SK-N-SH treated with all-trans-retinoic acid at 6 μM for 48 hours (cell line): ENCODE measurements around the gene CTSE.

Source experiments
- ATAC-seq: fragments of 200-7000 bp; cut with Tn5 transposase; 3 replicates; pipeline ENCODE4 v1.9.1; 2020; ENCODE audit warnings: mild to moderate bottlenecking, moderate library complexity
- ARNTL ChIP-seq: fragments of 450-650 bp; formaldehyde crosslinking; IDR thresholded peaks from 2 replicates; pipeline ENCODE4 v1.5.0; 2020; ENCODE audit warnings: low read depth, mild to moderate bottlenecking, moderate library complexity, borderline replicate concordance
- BACH2 ChIP-seq: fragments of 250-450 bp; sonication (Bioruptor Pico); IDR thresholded peaks from 2 replicates; pipeline ENCODE4 v1.9.0; 2021; ENCODE audit warnings: mild to moderate bottlenecking, borderline replicate concordance
- CREB5 ChIP-seq: fragments of 250-450 bp; sonication (Bioruptor Pico); IDR thresholded peaks from 2 replicates; pipeline ENCODE4 v1.5.1; 2020; ENCODE audit warnings: low read depth, mild to moderate bottlenecking, moderate library complexity
- ESRRG ChIP-seq: fragments of 250-450 bp; sonication (Bioruptor Pico); IDR thresholded peaks from 2 replicates; pipeline ENCODE4 v1.6.1; 2021; ENCODE audit warnings: mild to moderate bottlenecking
- GLIS3 ChIP-seq: fragments of 250-450 bp; sonication (Bioruptor Pico); IDR thresholded peaks from 2 replicates; pipeline ENCODE4 v1.5.0; 2020; ENCODE audit warnings: mild to moderate bottlenecking, moderate library complexity
- ISL1 ChIP-seq: fragments of 250-450 bp; sonication (Bioruptor Pico); IDR thresholded peaks from 2 replicates; pipeline ENCODE4 v2.1.2; 2022; ENCODE audit warnings: mild to moderate bottlenecking, moderate library complexity
- OSR1 ChIP-seq: fragments of 250-450 bp; sonication (Bioruptor Pico); IDR thresholded peaks from 2 replicates; pipeline ENCODE4 v1.8.0; 2022; ENCODE audit warnings: moderate library complexity, mild to moderate bottlenecking, inconsistent platforms
- PPARA ChIP-seq: fragments of 250-450 bp; sonication (Bioruptor Pico); IDR thresholded peaks from 2 replicates; pipeline ENCODE4 v1.5.0; 2020; ENCODE audit warnings: mild to moderate bottlenecking, borderline replicate concordance
- RARB ChIP-seq: fragments of 250-450 bp; sonication (Bioruptor Pico); IDR thresholded peaks from 2 replicates; pipeline ENCODE4 v1.8.0; 2021; ENCODE audit warnings: mild to moderate bottlenecking, moderate library complexity
- SNAI2 ChIP-seq: fragments of 250-450 bp; sonication (Bioruptor Pico); IDR thresholded peaks from 2 replicates; pipeline ENCODE4 v1.5.0; 2020; ENCODE audit warnings: mild to moderate bottlenecking, moderate library complexity
- TCF4 ChIP-seq: fragments of 250-450 bp; sonication (Bioruptor Pico); IDR thresholded peaks from 2 replicates; pipeline ENCODE4 v1.8.0; 2021; ENCODE audit warnings: mild to moderate bottlenecking, moderate library complexity, borderline replicate concordance
- TOX ChIP-seq: fragments of 250-450 bp; sonication (Bioruptor Pico); IDR thresholded peaks from 2 replicates; pipeline ENCODE4 v1.8.0; 2021; ENCODE audit warnings: mild to moderate bottlenecking, moderate library complexity, borderline replicate concordance
- ZC3H10 ChIP-seq: fragments of 250-450 bp; sonication (Bioruptor Pico); IDR thresholded peaks from 2 replicates; pipeline ENCODE4 v1.5.1; 2021; ENCODE audit warnings: mild to moderate bottlenecking, moderate library complexity
- ZFP3 ChIP-seq: fragments of 250-450 bp; sonication (Bioruptor Pico); IDR thresholded peaks from 2 replicates; pipeline ENCODE4 v1.5.0; 2020; ENCODE audit warnings: mild to moderate bottlenecking, moderate library complexity
- ZFP30 ChIP-seq: fragments of 450-650 bp; formaldehyde crosslinking; IDR thresholded peaks from 2 replicates; pipeline ENCODE4 v1.5.0; 2022; ENCODE audit warnings: mild to moderate bottlenecking, moderate library complexity
- ZNF565 ChIP-seq: fragments of 450-650 bp; formaldehyde crosslinking; conservative IDR thresholded peaks from 2 replicates; pipeline ENCODE4 v1.5.0; 2020; ENCODE audit warnings: low read depth, mild to moderate bottlenecking, moderate library complexity
- ZNF70 ChIP-seq: fragments of 450-650 bp; formaldehyde crosslinking; IDR thresholded peaks from 2 replicates; pipeline ENCODE4 v1.5.0; 2020; ENCODE audit warnings: mild to moderate bottlenecking, moderate library complexity
- ZNF8 ChIP-seq: fragments of 450-650 bp; formaldehyde crosslinking; IDR thresholded peaks from 2 replicates; pipeline ENCODE4 v1.5.0; 2020; ENCODE audit warnings: mild to moderate bottlenecking, moderate library complexity
- TF ChIP-seq, protein P1 (sequence below): fragments of 250-450 bp; sonication (Bioruptor Pico); IDR thresholded peaks from 2 replicates; pipeline ENCODE4 v1.5.0; 2020; ENCODE audit warnings: mild to moderate bottlenecking, moderate library complexity
- TF ChIP-seq, protein P2 (sequence below): fragments of 250-450 bp; sonication (Bioruptor Pico); IDR thresholded peaks from 2 replicates; pipeline ENCODE4 v1.8.0; 2021; ENCODE audit warnings: low read depth, mild to moderate bottlenecking, moderate library complexity, borderline replicate concordance
- TF ChIP-seq, protein P3 (sequence below): fragments of 250-450 bp; sonication (Bioruptor Pico); IDR thresholded peaks from 2 replicates; pipeline ENCODE4 v1.5.1; 2021; ENCODE audit warnings: mild to moderate bottlenecking, moderate library complexity

Gene CTSE

GRCh38 chr1:205993068-205993467 lies 30.6 kb downstream of the CTSE start:
- ATAC-seq = no peak
- TF ChIP-seq OSR1 (CRISPR knock-in tag) = no peak
- TF ChIP-seq ZNF8 (CRISPR knock-in tag) = no peak
- TF ChIP-seq TCF4 (CRISPR knock-in tag) = no peak
- TF ChIP-seq ISL1 (CRISPR knock-in tag) = no peak
- no peak for TF ChIP-seq ZFP3 (CRISPR knock-in tag)
- no peak for TF ChIP-seq PPARA (CRISPR knock-in tag)
- TF ChIP-seq ZFP30 (CRISPR knock-in tag) = no peak

DNA sequence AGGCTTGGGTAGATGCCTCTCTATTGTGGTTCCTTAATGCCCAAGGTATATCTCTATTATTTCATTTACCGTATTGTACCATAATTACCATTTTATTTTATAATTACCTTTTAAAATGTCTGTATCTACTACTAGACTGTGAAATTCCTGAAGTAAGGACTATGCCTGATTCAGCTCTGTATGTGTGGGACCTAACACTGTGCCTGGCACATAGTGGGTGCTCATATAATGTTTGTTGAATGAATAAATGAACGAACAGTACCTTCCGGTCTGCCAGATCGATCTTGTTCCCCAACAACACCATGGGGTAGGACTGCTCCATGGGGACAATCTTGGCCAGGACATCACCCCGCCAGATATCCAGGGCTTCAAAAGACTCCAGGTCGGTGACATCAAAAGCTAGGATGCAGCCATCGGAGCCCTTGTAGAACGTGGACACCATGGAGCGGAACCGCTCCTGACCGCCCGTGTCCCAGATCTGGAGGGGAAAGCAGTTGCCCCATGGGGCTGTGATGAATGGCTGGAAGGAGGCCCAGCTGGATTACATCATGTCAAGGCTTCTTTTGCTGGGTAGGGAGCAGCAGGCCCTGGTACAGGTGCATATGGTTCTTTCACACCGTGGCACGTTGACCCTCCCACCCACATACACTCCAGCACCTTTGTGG lies 31.3 kb downstream of the CTSE start:
- ATAC-seq = no peak
- TF ChIP-seq ZNF565 (no peak), TOX (CRISPR knock-in tag) (no peak), BACH2 (CRISPR knock-in tag) (no peak)
- TF ChIP-seq, all 23 proteins: peak for 0

GRCh38 chr1:205991237-205991636 lies 32.5 kb downstream of the CTSE start:
- ATAC-seq = no peak
- TF ChIP-seq ESRRG (CRISPR knock-in tag) (no peak), ZNF8 (CRISPR knock-in tag) (no peak), ZNF70 (CRISPR knock-in tag) (no peak), CREB5 (CRISPR knock-in tag) (no peak), ZNF565 (no peak), ZC3H10 (CRISPR knock-in tag) (no peak), OSR1 (CRISPR knock-in tag) (no peak), PPARA (CRISPR knock-in tag) (no peak), BACH2 (CRISPR knock-in tag) (no peak), ZFP30 (CRISPR knock-in tag) (no peak), SNAI2 (CRISPR knock-in tag) (no peak)
- TF ChIP-seq, protein P1, sequence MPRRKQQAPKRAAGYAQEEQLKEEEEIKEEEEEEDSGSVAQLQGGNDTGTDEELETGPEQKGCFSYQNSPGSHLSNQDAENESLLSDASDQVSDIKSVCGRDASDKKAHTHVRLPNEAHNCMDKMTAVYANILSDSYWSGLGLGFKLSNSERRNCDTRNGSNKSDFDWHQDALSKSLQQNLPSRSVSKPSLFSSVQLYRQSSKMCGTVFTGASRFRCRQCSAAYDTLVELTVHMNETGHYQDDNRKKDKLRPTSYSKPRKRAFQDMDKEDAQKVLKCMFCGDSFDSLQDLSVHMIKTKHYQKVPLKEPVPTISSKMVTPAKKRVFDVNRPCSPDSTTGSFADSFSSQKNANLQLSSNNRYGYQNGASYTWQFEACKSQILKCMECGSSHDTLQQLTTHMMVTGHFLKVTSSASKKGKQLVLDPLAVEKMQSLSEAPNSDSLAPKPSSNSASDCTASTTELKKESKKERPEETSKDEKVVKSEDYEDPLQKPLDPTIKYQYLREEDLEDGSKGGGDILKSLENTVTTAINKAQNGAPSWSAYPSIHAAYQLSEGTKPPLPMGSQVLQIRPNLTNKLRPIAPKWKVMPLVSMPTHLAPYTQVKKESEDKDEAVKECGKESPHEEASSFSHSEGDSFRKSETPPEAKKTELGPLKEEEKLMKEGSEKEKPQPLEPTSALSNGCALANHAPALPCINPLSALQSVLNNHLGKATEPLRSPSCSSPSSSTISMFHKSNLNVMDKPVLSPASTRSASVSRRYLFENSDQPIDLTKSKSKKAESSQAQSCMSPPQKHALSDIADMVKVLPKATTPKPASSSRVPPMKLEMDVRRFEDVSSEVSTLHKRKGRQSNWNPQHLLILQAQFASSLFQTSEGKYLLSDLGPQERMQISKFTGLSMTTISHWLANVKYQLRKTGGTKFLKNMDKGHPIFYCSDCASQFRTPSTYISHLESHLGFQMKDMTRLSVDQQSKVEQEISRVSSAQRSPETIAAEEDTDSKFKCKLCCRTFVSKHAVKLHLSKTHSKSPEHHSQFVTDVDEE (CRISPR knock-in tag) = no peak
- TF ChIP-seq, protein P2, sequence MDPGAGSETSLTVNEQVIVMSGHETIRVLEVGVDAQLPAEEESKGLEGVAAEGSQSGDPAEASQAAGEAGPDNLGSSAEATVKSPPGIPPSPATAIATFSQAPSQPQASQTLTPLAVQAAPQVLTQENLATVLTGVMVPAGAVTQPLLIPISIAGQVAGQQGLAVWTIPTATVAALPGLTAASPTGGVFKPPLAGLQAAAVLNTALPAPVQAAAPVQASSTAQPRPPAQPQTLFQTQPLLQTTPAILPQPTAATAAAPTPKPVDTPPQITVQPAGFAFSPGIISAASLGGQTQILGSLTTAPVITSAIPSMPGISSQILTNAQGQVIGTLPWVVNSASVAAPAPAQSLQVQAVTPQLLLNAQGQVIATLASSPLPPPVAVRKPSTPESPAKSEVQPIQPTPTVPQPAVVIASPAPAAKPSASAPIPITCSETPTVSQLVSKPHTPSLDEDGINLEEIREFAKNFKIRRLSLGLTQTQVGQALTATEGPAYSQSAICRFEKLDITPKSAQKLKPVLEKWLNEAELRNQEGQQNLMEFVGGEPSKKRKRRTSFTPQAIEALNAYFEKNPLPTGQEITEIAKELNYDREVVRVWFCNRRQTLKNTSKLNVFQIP (CRISPR knock-in tag) = no peak
- TF ChIP-seq, protein P3, sequence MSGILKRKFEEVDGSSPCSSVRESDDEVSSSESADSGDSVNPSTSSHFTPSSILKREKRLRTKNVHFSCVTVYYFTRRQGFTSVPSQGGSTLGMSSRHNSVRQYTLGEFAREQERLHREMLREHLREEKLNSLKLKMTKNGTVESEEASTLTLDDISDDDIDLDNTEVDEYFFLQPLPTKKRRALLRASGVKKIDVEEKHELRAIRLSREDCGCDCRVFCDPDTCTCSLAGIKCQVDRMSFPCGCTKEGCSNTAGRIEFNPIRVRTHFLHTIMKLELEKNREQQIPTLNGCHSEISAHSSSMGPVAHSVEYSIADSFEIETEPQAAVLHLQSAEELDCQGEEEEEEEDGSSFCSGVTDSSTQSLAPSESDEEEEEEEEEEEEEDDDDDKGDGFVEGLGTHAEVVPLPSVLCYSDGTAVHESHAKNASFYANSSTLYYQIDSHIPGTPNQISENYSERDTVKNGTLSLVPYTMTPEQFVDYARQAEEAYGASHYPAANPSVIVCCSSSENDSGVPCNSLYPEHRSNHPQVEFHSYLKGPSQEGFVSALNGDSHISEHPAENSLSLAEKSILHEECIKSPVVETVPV (CRISPR knock-in tag) = no peak
- TF ChIP-seq, all 23 proteins: peak for 0

DNA sequence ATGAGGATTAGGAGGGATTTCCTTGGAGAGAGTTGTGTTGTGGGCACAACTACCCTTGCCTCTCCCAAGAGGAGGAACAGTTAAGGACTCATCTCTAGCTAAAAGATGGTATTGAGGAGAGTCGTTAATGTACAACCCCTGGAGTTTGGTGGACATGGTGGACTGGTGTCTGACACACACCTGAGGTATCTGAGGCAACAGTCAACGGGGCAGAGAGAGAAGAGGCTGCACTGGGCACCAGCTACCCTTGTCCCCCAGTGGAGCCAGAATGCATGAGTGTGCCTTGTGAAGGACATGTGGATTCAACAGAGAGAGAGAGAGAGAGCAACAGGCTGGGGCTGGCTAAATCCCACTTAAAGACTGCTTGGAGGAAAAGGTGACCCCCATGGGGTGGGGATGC lies 33.5 kb downstream of the CTSE start:
- no peak for ATAC-seq
- TF ChIP-seq ESRRG (CRISPR knock-in tag) = no peak
- TF ChIP-seq ISL1 (CRISPR knock-in tag) = no peak
- TF ChIP-seq GLIS3 (CRISPR knock-in tag) = no peak
- TF ChIP-seq, protein P1 (CRISPR knock-in tag) = no peak
- TF ChIP-seq ZC3H10 (CRISPR knock-in tag) = no peak
- TF ChIP-seq ARNTL = no peak
- TF ChIP-seq, protein P2 (CRISPR knock-in tag) = no peak
- TF ChIP-seq BACH2 (CRISPR knock-in tag) = no peak
- TF ChIP-seq RARB (CRISPR knock-in tag) = no peak
- TF ChIP-seq ZFP3 (CRISPR knock-in tag) = no peak
- TF ChIP-seq, protein P3 (CRISPR knock-in tag) = no peak
- no peak for TF ChIP-seq ZFP30 (CRISPR knock-in tag)
- TF ChIP-seq TOX (CRISPR knock-in tag) = no peak
- no peak for TF ChIP-seq TCF4 (CRISPR knock-in tag)
